HepG2 (cell line): Measurements from ENCODE around the gene MCM8. TPM values are rescaled to one million over a fixed set of nuclear protein-coding genes. Genes with fewer than 3 reads are reported as not detected.

Experiments
- ATAC-seq: fragments of 200-7000 bp; cut with Tn5 transposase; 3 replicates; pipeline ENCODE4 v1.9.1; 2020; ENCODE audit warnings: mild to moderate bottlenecking, moderate library complexity
- BruUV-seq: library from RNA; stranded (reverse); fragments of 400-500 nt; replicated peaks from 2 replicates; lab custom pipeline; 2021; lab: Mats Ljungman, UMichigan
- CTCF ChIA-PET: fragments of 300-600 bp; formaldehyde crosslinking; extraction: SDS; loops from one replicate; lab custom pipeline; 2021; ENCODE audit warnings: low total read pairs, inconsistent platforms, low intra/inter-chr PET ratio; lab: Yijun Ruan, JAX
- POLR2A ChIA-PET: fragments of 350-600 bp; sonication (Branson Sonifier 250); formaldehyde crosslinking; loops from one replicate; lab custom pipeline; 2020; ENCODE audit warnings: antibody characterized with exemption, inconsistent platforms; lab: Yijun Ruan, JAX
- DNase-seq: peaks from one replicate; pipeline ENCODE4 v3.0.0-alpha.2; 2015; ENCODE audit warnings: low spot score
- FAIRE-seq: peaks from 3 replicates; lab custom pipeline; 2011; peaks lifted over from hg19 to GRCh38; lab: Jason Lieb, UNC
- H2AFZ ChIP-seq: one replicate; pipeline ENCODE4 v1.6.1; 2011; ENCODE audit warnings: low read length, inconsistent platforms
- H3K27ac ChIP-seq: fragments of 300-600 bp; 3 replicates; pipeline ENCODE4 v1.8.0; 2011; ENCODE audit warnings: mixed run types, mild to moderate bottlenecking, mixed read lengths, low read length, inconsistent platforms; ENCODE audit not compliant: insufficient read depth; ENCODE audit errors: extremely low read length
- H3K27me3 ChIP-seq, 2 experiments: fragments of 200-600 bp in 1 of 2; 2 replicates in 1 of 2; 3 replicates in 1 of 2; pipeline versions ENCODE4 v1.6.0 to v1.8.0; 2011; ENCODE audit warnings: low read length in 2 of 2, mild to moderate bottlenecking in 2 of 2, moderate library complexity in 2 of 2, inconsistent platforms in 1 of 2; ENCODE audit not compliant: insufficient read depth in 2 of 2, control insufficient read depth in 1 of 2
- H3K36me3 ChIP-seq, 2 experiments: fragments of 200-600 bp in 1 of 2; replicated peaks in 1 of 2; 2 replicates in 1 of 2; 3 replicates in 1 of 2; pipeline versions ENCODE4 v1.5.1 to v1.8.0; 2011; ENCODE audit warnings: low read length in 2 of 2, inconsistent platforms in 1 of 2; ENCODE audit not compliant: insufficient read depth in 2 of 2, control insufficient read depth in 1 of 2
- H3K4me1 ChIP-seq: 2 replicates; pipeline ENCODE4 v1.5.1; 2012; ENCODE audit warnings: low read length, inconsistent platforms; ENCODE audit not compliant: insufficient read depth
- H3K4me2 ChIP-seq: 2 replicates; pipeline ENCODE4 v1.6.0; 2011; ENCODE audit warnings: low read depth, low read length, inconsistent platforms
- H3K4me3 ChIP-seq, 3 experiments: fragments of 200-600 bp in 1 of 3; sonication (generic), shearing (Covaris generic) in 1 of 3; replicated peaks in 1 of 3; 2 replicates each; pipeline ENCODE4 v1.5.1; 2011 to 2016; ENCODE audit warnings: low read length in 3 of 3, inconsistent platforms in 2 of 3, low read depth in 2 of 3, mild to moderate bottlenecking in 2 of 3, control low read depth in 1 of 3, mixed read lengths in 1 of 3; ENCODE audit not compliant: insufficient read depth in 1 of 3
- H3K79me2 ChIP-seq: one replicate; pipeline ENCODE4 v1.6.1; 2011; ENCODE audit warnings: low read length, inconsistent platforms; ENCODE audit not compliant: insufficient read depth
- H3K9ac ChIP-seq: 2 replicates; pipeline ENCODE4 v1.6.0; 2011; ENCODE audit warnings: mild to moderate bottlenecking, low read depth, low read length, inconsistent platforms; ENCODE audit not compliant: insufficient read depth
- H3K9me3 ChIP-seq: 2 replicates; pipeline ENCODE4 v1.5.1; 2012; ENCODE audit warnings: mild to moderate bottlenecking, low read length
- H4K20me1 ChIP-seq: 2 replicates; pipeline ENCODE4 v1.6.0; 2011; ENCODE audit warnings: inconsistent platforms, mild to moderate bottlenecking, low read length, moderate library complexity; ENCODE audit not compliant: insufficient read depth
- BRCA1 ChIP-seq: sonication (generic); formaldehyde crosslinking; IDR thresholded peaks from 2 replicates; pipeline ENCODE4 v1.4.0; 2020; ENCODE audit warnings: missing genetic modification reagents
- JARID2 ChIP-seq: sonication (generic); formaldehyde crosslinking; IDR thresholded peaks from 2 replicates; pipeline ENCODE4 v1.8.1; 2023; ENCODE audit warnings: missing genetic modification reagents, inconsistent platforms; ENCODE audit not compliant: insufficient replicate concordance
- MXD4 ChIP-seq: IDR thresholded peaks from 2 replicates; pipeline ENCODE4 v1.6.1; 2016; ENCODE audit warnings: mild to moderate bottlenecking, missing biosample characterization, missing genetic modification reagents
- NR2F6 ChIP-seq, 2 experiments: IDR thresholded peaks; 2 replicates each; pipeline ENCODE4 v1.6.1; 2016; ENCODE audit warnings: antibody characterized with exemption in 1 of 2, mild to moderate bottlenecking in 1 of 2
- ZNF256 ChIP-seq: sonication (generic); formaldehyde crosslinking; conservative IDR thresholded peaks from 2 replicates; pipeline ENCODE4 v1.4.0; 2020; ENCODE audit warnings: missing genetic modification reagents
- ZNF552 ChIP-seq: sonication (generic); formaldehyde crosslinking; IDR thresholded peaks from 2 replicates; pipeline ENCODE4 v1.9.0; 2022; ENCODE audit warnings: missing genetic modification reagents, mild to moderate bottlenecking, borderline replicate concordance
- ZNF83 ChIP-seq: sonication (generic); formaldehyde crosslinking; IDR thresholded peaks from 2 replicates; pipeline ENCODE4 v1.4.0; 2020; ENCODE audit warnings: missing genetic modification reagents, mild to moderate bottlenecking, borderline replicate concordance
- ZSCAN31 ChIP-seq: sonication (generic); formaldehyde crosslinking; IDR thresholded peaks from 2 replicates; pipeline ENCODE4 v1.5.0; 2020; ENCODE audit warnings: low read depth, mild to moderate bottlenecking, missing genetic modification reagents
- WGBS: methylation state at CpG from one replicate; pipeline ENCODE4 v1.1.6; 2017; ENCODE audit warnings: low lambda C conversion rate; 5-methylcytosine and 5-hydroxymethylcytosine counted together
- in situ Hi-C: cut with HindIII; loops from 2 replicates; pipeline ENCODE4 v1.10.0; 2017; ENCODE audit warnings: low pct_unique_long_range_greater_than_20kb; ENCODE audit not compliant: extremely low pct_ligation_motif_present
- intact Hi-C: fragments of 100-400 bp; cut with micrococcal nuclease; formaldehyde crosslinking; loops from one replicate; pipeline ENCODE4 v1.10.0; 2022; ENCODE audit not compliant: unreplicated experiment
- polyA plus RNA-seq, 8 experiments: library from polyadenylated mRNA; depleted of rRNA in 3 of 8; stranded (reverse) in 7 of 8; unstranded in 1 of 8; fragments of >200 nt; fragmentation: Illumina TruSeq in 4 of 8; extraction: Trizol in 4 of 8; gene quantifications; 2 replicates each; pipeline versions ENCODE4 v1.2.1 to v1.2.3, GENCODE V29; 2011 to 2016; ENCODE audit warnings: low read depth in 4 of 8, missing spikeins in 1 of 8, mixed read lengths in 1 of 8; ENCODE audit not compliant: insufficient read depth in 1 of 8
- total RNA-seq, 5 experiments: library from RNA; depleted of rRNA; stranded (reverse); fragments of >200 nt; fragmentation: Illumina TruSeq; extraction: Trizol; gene quantifications; 2 replicates each; pipeline ENCODE4 v1.2.3, GENCODE V29; 2016; ENCODE audit warnings: low read depth in 1 of 5
- TF ChIP-seq, protein P1 (sequence below): sonication (generic); formaldehyde crosslinking; IDR thresholded peaks from 2 replicates; pipeline ENCODE4 v1.8.0; 2022; ENCODE audit warnings: mild to moderate bottlenecking, missing genetic modification reagents, borderline replicate concordance
- TF ChIP-seq, protein P2 (sequence below): sonication (generic); formaldehyde crosslinking; IDR thresholded peaks from 2 replicates; pipeline ENCODE4 v1.8.1; 2023; ENCODE audit warnings: mild to moderate bottlenecking, inconsistent platforms, moderate library complexity, missing genetic modification reagents, borderline replicate concordance
- TF ChIP-seq, protein P3 (sequence below): sonication (generic); formaldehyde crosslinking; IDR thresholded peaks from 2 replicates; pipeline ENCODE4 v1.8.0; 2022; ENCODE audit warnings: low read depth, missing genetic modification reagents
- TF ChIP-seq, protein P4 (sequence below): IDR thresholded peaks from 2 replicates; pipeline ENCODE4 v1.6.1; 2012; ENCODE audit warnings: low read length, improper control_type of control experiment
- TF ChIP-seq, protein P5 (sequence below): sonication (generic); formaldehyde crosslinking; IDR thresholded peaks from 2 replicates; pipeline ENCODE4 v1.4.0; 2020; ENCODE audit warnings: missing genetic modification reagents

The MCM8 gene
- total and polyA plus RNA-seq, 2 of the 13 experiments (the other 11 are each of a cell fraction or from before 2014, with no cell fraction given), result 11.5 to 59.3 TPM

DNA sequence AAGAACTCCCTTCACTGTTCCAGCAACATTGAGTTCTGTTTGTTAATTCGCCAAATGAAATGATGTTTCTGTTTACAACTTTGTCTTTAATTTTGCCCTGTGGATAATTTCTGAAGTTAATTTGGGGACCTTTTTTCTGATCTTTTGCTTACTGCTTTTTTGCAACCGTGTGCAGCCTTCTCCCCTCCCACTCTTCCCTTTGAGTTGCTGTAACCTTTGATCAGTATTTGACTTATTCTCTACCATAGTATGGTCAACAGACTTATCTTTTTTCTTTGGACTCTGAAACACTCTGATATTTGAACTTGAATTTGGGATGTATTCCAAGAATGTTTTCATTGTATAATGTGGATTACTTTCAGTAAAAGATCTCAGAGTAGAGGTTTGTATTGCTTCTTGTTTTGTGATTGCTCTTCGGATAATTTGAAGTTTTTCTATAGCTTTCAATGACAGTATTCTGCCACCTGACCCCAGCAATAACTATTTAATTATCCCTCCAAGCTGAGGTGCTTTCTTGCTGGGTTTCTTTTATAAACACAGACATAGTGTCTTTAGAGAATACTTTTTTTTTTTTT is 57.2 kb downstream of the MCM8 start:
- intact Hi-C loops, result loop anchor here (1.0 kb wide), 1 partner anchor 70 kb away; no protein-coding TSS in a partner anchor
- peak; percentile 99 for DNase-seq
- POLR2A ChIA-PET, result interaction anchor here (0.7 to 2.7 kb wide), 16 partner anchors 11 to 796 kb away, joined by 3 to 13 read pairs (median 4); partner anchors contain the start of genes FERMT1 and LRRN4
- Histone ChIP-seq H3K9ac (peak overlapping the region; percentile 92), H3K79me2 (peaks cover 59% of the 10 kb centered on the region), H3K4me3 (peak overlapping the region; percentile 86 to 98 (median 97)), H3K27me3 (no peaks in the 10 kb centered on the region; a peak in 1 of 5 replicates), H3K4me2 (peak overlapping the region; percentile 87), H3K9me3 (no peaks in the 10 kb centered on the region), H3K27ac (peak overlapping the region; percentile 71), H4K20me1 (peaks cover 55% of the 10 kb centered on the region), H3K4me1 (peaks cover 50% of the 10 kb centered on the region), H2AFZ (no peak overlapping the region), H3K36me3 (peaks cover 12 to 29% of the 10 kb centered on the region in 2 experiments)
- in situ Hi-C loops, result no loop called here
- WGBS, result 1% methylated on average over 3 of the region's 3 CpGs
- BruUV-seq, result no TSS peak
- FAIRE-seq, result peak; percentile 86
- ATAC-seq, result peak; percentile 62
- CTCF ChIA-PET, result no interaction called here
- TF ChIP-seq NR2F6 (IDR thresholded peaks at IDR 0.05), result peak; percentile 85
- TF ChIP-seq NR2F6 (CRISPR knock-in tag; IDR thresholded peaks at IDR 0.05), result peak; percentile 86; the same call in 1 of the 2 replicates
- no peak for TF ChIP-seq ZSCAN31 (CRISPR knock-in tag)
- TF ChIP-seq, protein P1, sequence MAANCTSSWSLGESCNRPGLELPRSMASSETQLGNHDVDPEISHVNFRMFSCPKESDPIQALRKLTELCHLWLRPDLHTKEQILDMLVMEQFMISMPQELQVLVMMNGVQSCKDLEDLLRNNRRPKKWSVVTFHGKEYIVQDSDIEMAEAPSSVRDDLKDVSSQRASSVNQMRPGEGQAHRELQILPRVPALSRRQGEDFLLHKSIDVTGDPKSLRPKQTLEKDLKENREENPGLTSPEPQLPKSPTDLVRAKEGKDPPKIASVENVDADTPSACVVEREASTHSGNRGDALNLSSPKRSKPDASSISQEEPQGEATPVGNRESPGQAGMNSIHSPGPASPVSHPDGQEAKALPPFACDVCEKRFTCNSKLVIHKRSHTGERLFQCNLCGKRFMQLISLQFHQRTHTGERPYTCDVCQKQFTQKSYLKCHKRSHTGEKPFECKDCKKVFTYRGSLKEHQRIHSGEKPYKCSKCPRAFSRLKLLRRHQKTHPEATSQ, result peak; percentile 91; the same call in 1 of the 2 replicates
- TF ChIP-seq ZNF256, result no peak
- no peak for TF ChIP-seq JARID2 (CRISPR knock-in tag)
- TF ChIP-seq, protein P2, sequence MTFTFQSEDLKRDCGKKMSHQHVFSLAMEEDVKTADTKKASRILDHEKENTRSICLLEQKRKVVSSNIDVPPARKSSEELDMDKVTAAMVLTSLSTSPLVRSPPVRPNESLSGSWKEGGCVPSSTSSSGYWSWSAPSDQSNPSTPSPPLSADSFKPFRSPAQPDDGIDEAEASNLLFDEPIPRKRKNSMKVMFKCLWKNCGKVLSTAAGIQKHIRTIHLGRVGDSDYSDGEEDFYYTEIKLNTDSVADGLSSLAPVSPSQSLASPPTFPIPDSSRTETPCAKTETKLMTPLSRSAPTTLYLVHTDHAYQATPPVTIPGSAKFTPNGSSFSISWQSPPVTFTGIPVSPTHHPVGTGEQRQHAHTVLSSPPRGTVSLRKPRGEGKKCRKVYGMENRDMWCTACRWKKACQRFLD (CRISPR knock-in tag), result no peak
- TF ChIP-seq MXD4 (CRISPR knock-in tag), result peak; percentile 77
- TF ChIP-seq, protein P3, sequence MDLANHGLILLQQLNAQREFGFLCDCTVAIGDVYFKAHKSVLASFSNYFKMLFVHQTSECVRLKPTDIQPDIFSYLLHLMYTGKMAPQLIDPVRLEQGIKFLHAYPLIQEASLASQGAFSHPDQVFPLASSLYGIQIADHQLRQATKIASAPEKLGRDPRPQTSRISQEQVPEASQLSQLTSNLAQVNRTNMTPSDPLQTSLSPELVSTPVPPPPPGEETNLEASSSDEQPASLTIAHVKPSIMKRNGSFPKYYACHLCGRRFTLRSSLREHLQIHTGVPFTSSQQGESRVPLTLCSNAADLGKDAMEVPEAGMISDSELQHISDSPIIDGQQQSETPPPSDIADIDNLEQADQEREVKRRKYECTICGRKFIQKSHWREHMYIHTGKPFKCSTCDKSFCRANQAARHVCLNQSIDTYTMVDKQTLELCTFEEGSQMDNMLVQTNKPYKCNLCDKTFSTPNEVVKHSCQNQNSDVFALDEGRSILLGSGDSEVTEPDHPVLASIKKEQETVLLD (CRISPR knock-in tag), result 0 out of 2 replicates have a peak, but pooled peaks have one; percentile 25
- TF ChIP-seq, protein P4, sequence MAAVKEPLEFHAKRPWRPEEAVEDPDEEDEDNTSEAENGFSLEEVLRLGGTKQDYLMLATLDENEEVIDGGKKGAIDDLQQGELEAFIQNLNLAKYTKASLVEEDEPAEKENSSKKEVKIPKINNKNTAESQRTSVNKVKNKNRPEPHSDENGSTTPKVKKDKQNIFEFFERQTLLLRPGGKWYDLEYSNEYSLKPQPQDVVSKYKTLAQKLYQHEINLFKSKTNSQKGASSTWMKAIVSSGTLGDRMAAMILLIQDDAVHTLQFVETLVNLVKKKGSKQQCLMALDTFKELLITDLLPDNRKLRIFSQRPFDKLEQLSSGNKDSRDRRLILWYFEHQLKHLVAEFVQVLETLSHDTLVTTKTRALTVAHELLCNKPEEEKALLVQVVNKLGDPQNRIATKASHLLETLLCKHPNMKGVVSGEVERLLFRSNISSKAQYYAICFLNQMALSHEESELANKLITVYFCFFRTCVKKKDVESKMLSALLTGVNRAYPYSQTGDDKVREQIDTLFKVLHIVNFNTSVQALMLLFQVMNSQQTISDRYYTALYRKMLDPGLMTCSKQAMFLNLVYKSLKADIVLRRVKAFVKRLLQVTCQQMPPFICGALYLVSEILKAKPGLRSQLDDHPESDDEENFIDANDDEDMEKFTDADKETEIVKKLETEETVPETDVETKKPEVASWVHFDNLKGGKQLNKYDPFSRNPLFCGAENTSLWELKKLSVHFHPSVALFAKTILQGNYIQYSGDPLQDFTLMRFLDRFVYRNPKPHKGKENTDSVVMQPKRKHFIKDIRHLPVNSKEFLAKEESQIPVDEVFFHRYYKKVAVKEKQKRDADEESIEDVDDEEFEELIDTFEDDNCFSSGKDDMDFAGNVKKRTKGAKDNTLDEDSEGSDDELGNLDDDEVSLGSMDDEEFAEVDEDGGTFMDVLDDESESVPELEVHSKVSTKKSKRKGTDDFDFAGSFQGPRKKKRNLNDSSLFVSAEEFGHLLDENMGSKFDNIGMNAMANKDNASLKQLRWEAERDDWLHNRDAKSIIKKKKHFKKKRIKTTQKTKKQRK, result no peak
- peak; percentile 82; the same call in 1 of the 2 replicates for TF ChIP-seq BRCA1
- no peak for TF ChIP-seq ZNF83 (CRISPR knock-in tag)
- TF ChIP-seq, protein P5, sequence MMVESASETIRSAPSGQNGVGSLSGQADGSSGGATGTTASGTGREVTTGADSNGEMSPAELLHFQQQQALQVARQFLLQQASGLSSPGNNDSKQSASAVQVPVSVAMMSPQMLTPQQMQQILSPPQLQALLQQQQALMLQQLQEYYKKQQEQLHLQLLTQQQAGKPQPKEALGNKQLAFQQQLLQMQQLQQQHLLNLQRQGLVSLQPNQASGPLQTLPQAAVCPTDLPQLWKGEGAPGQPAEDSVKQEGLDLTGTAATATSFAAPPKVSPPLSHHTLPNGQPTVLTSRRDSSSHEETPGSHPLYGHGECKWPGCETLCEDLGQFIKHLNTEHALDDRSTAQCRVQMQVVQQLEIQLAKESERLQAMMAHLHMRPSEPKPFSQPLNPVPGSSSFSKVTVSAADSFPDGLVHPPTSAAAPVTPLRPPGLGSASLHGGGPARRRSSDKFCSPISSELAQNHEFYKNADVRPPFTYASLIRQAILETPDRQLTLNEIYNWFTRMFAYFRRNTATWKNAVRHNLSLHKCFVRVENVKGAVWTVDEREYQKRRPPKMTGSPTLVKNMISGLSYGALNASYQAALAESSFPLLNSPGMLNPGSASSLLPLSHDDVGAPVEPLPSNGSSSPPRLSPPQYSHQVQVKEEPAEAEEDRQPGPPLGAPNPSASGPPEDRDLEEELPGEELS (CRISPR knock-in tag), result peak; percentile 91
- TF ChIP-seq ZNF552 (CRISPR knock-in tag), result no peak
